ENCODE data around the gene BTF3L4.
"Not testable (repeated sequence)": the region's sequence is repeated elsewhere in the genome, so short reads cannot be mapped to it uniquely, and the experiment has no call there.

Gene BTF3L4

DNA sequence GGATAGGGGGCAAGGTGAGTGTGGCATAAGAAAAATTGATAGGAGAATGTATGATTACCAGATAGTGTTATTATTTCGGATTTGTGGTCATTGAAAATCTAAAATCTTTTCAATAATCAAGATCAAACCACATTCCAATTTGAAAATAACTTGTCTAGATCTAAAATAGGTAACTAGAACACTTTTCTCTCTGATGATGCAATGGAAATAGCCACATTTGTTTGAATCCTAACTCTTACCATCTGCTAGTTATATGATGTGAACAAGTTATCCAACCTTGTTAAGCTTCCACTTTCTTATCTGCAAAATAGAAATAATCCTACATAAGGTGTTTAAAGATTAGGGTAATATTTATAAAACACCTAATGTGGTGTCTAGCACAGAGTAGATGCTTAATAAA is 3.8 kb downstream of the BTF3L4 start:
- POLR2A ChIA-PET, result interaction anchor here (1.3 kb wide), 1 partner anchor 24 kb away, joined by 3 read pairs; no protein-coding TSS in a partner anchor
- no peak for DNase-seq (ENCODE audit: extremely low spot score)
- CTCF ChIA-PET, result no interaction called here
- TF ChIP-seq BHLHE40 (IDR thresholded peaks at IDR 0.05; ENCODE audit: borderline replicate concordance), result no peak
- TF ChIP-seq L3MBTL2 (conservative IDR thresholded peaks at IDR 0.05), result no peak

DNA sequence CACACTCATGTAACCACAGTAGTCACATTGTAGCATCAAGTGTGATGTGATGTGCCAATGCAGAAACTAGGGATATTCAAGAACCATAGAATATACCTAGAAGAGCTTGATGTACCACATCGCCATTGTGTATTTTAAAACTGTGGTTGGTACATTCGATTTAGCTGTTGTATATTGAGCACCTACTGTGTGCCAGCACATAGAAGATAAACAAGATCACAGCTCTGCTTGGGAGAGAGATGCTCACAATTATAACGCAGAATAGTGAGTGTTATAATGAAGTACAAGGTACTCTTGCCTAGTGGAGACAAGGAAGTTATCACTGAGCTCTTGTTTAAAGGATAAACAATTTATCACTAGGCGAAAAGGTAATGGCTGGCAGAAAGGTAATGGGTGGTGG is 4.7 kb downstream of the BTF3L4 start:
- DNase-seq (ENCODE audit: extremely low spot score), result no peak
- POLR2A ChIA-PET, result interaction anchor here (1.3 to 1.5 kb wide), 2 partner anchors 11 to 24 kb away, joined by 3 to 5 read pairs; no protein-coding TSS in a partner anchor
- CTCF ChIA-PET, result no interaction called here
- TF ChIP-seq NFRKB (IDR thresholded peaks at IDR 0.05), result no peak
- no peak for TF ChIP-seq FOXM1 (IDR thresholded peaks at IDR 0.05; ENCODE audit: borderline replicate concordance)
- TF ChIP-seq ZNF384 (IDR thresholded peaks at IDR 0.05), result no peak
- TF ChIP-seq HDGF (IDR thresholded peaks at IDR 0.05; ENCODE audit: borderline replicate concordance), result no peak
- TF ChIP-seq L3MBTL2 (conservative IDR thresholded peaks at IDR 0.05), result no peak
- no peak for TF ChIP-seq LEF1 (IDR thresholded peaks at IDR 0.05; ENCODE audit: borderline replicate concordance)
- no peak for TF ChIP-seq ELF4 (IDR thresholded peaks at IDR 0.05)
- no peak for TF ChIP-seq SP1 (IDR thresholded peaks at IDR 0.05)
- no peak for TF ChIP-seq CTBP1 (IDR thresholded peaks at IDR 0.05; ENCODE audit: borderline replicate concordance)
- no peak for TF ChIP-seq SUZ12 (IDR thresholded peaks at IDR 0.05)
- no peak for TF ChIP-seq FOXA1 (IDR thresholded peaks at IDR 0.05)
- TF ChIP-seq, protein P1, sequence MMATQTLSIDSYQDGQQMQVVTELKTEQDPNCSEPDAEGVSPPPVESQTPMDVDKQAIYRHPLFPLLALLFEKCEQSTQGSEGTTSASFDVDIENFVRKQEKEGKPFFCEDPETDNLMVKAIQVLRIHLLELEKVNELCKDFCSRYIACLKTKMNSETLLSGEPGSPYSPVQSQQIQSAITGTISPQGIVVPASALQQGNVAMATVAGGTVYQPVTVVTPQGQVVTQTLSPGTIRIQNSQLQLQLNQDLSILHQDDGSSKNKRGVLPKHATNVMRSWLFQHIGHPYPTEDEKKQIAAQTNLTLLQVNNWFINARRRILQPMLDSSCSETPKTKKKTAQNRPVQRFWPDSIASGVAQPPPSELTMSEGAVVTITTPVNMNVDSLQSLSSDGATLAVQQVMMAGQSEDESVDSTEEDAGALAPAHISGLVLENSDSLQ (IDR thresholded peaks at IDR 0.05), result no peak
- TF ChIP-seq BHLHE40 (IDR thresholded peaks at IDR 0.05; ENCODE audit: borderline replicate concordance), result no peak
- no peak for TF ChIP-seq ARNT (IDR thresholded peaks at IDR 0.05)
- no peak for TF ChIP-seq TARDBP (IDR thresholded peaks at IDR 0.05)
- TF ChIP-seq FOXK2 (IDR thresholded peaks at IDR 0.05), result no peak

GRCh38 chr1:52063192-52063591 is 7.1 kb downstream of the BTF3L4 start:
- POLR2A ChIA-PET, result no interaction called here

GRCh38 chr1:52070704-52071103 is 14.6 kb downstream of the BTF3L4 start:
- POLR2A ChIA-PET, result interaction anchor here (0.7 to 1.7 kb wide), 2 partner anchors 8 to 14 kb away, joined by 3 to 6 read pairs; no protein-coding TSS in a partner anchor
- TF ChIP-seq NFRKB (IDR thresholded peaks at IDR 0.05) (no peak), SP1 (IDR thresholded peaks at IDR 0.05) (no peak), FOXM1 (IDR thresholded peaks at IDR 0.05; ENCODE audit: borderline replicate concordance) (no peak), L3MBTL2 (conservative IDR thresholded peaks at IDR 0.05) (no peak), ELF4 (IDR thresholded peaks at IDR 0.05) (no peak), HDGF (IDR thresholded peaks at IDR 0.05; ENCODE audit: borderline replicate concordance) (no peak), FOXA1 (IDR thresholded peaks at IDR 0.05) (no peak)
- CTCF ChIA-PET, result no interaction called here
- no peak for DNase-seq (ENCODE audit: extremely low spot score)

More at GRCh38 chr1:52063192-52063591, 7.1 kb downstream of the BTF3L4 start:
- TF ChIP-seq BHLHE40 (IDR thresholded peaks at IDR 0.05; ENCODE audit: borderline replicate concordance), result no peak
- no peak for TF ChIP-seq TARDBP (IDR thresholded peaks at IDR 0.05)
- TF ChIP-seq FOXM1 (IDR thresholded peaks at IDR 0.05; ENCODE audit: borderline replicate concordance), result no peak
- TF ChIP-seq SP1 (IDR thresholded peaks at IDR 0.05), result no peak
- no peak for TF ChIP-seq ELF4 (IDR thresholded peaks at IDR 0.05)
- TF ChIP-seq SUZ12 (IDR thresholded peaks at IDR 0.05), result no peak
- no peak for TF ChIP-seq HDGF (IDR thresholded peaks at IDR 0.05; ENCODE audit: borderline replicate concordance)
- no peak for TF ChIP-seq NFRKB (IDR thresholded peaks at IDR 0.05)
- TF ChIP-seq FOXK2 (IDR thresholded peaks at IDR 0.05), result no peak
- no peak for TF ChIP-seq FOXA1 (IDR thresholded peaks at IDR 0.05)
- no peak for TF ChIP-seq L3MBTL2 (conservative IDR thresholded peaks at IDR 0.05)
- no peak for DNase-seq (ENCODE audit: extremely low spot score)
- CTCF ChIA-PET, result no interaction called here

- ChIA-PET POLR2A (interaction anchor here (0.9 to 1.9 kb wide), 2 partner anchors 11 to 17 kb away, joined by 3 to 5 read pairs; partner anchors contain the start of gene TXNDC12), CTCF (interaction anchor here (1.3 kb wide), 1 partner anchor 10 kb away, joined by 3 read pairs; no protein-coding TSS in a partner anchor)
- TF ChIP-seq FOXA1 (IDR thresholded peaks at IDR 0.05) (no peak), ARNT (IDR thresholded peaks at IDR 0.05) (no peak), CTBP1 (IDR thresholded peaks at IDR 0.05; ENCODE audit: borderline replicate concordance) (no peak)
- TF ChIP-seq, protein P1 (IDR thresholded peaks at IDR 0.05), result no peak
- no peak for DNase-seq (ENCODE audit: extremely low spot score)
These were observed 16.2 kb downstream of the BTF3L4 start for GRCh38 chr1:52072291-52072690.

GRCh38 chr1:52077277-52077676 is 21.2 kb downstream of the BTF3L4 start:
- POLR2A ChIA-PET, result interaction anchor here (0.9 kb wide), 1 partner anchor 22 kb away, joined by 4 read pairs; the partner anchor contains the start of gene TXNDC12

GRCh38 chr1:52080014-52080415 is 23.9 kb downstream of the BTF3L4 start:
- DNase-seq (ENCODE audit: extremely low spot score), result no peak
- ChIA-PET CTCF (no interaction called here), POLR2A (interaction anchor here (1.4 kb wide), 1 partner anchor 23 kb away, joined by 5 read pairs; the partner anchor contains the start of gene BTF3L4)
- no peak for TF ChIP-seq CTBP1 (IDR thresholded peaks at IDR 0.05; ENCODE audit: borderline replicate concordance)
- no peak for TF ChIP-seq SP1 (IDR thresholded peaks at IDR 0.05)
- TF ChIP-seq FOXM1 (IDR thresholded peaks at IDR 0.05; ENCODE audit: borderline replicate concordance), result no peak
- TF ChIP-seq HDGF (IDR thresholded peaks at IDR 0.05; ENCODE audit: borderline replicate concordance), result no peak
- TF ChIP-seq SUZ12 (IDR thresholded peaks at IDR 0.05), result no peak
- no peak for TF ChIP-seq ZNF384 (IDR thresholded peaks at IDR 0.05)
- TF ChIP-seq ELF4 (IDR thresholded peaks at IDR 0.05), result no peak
- TF ChIP-seq TARDBP (IDR thresholded peaks at IDR 0.05), result no peak
- TF ChIP-seq FOXK2 (IDR thresholded peaks at IDR 0.05), result no peak

More at GRCh38 chr1:52077277-52077676, 21.2 kb downstream of the BTF3L4 start:
- CTCF ChIA-PET, result interaction anchor here (0.6 kb wide), 1 partner anchor 12 kb away, joined by 8 read pairs; no protein-coding TSS in a partner anchor
- DNase-seq (ENCODE audit: extremely low spot score), result not testable (repeated sequence)

DNA sequence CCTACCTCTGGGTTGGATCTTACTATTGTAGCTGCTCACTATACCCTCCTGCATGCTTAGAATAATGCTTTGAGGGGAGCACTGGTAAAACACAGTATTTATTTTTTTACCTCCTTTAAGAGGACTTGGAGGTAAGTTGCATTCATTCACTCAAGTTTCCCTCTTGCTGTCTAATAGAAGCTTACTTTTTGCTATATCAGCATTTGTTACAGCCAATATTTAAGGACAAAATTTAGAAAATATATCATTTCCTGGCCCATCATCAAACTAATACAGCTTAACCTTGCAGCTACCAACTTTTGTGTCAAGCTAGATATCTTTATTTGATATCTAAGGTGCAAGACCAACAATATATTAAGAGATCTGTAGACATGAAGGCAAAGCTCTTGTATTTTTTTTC is 31.8 kb downstream of the BTF3L4 start:
- POLR2A ChIA-PET; CTCF ChIA-PET; DNase-seq (ENCODE audit: extremely low spot score): not testable (repeated sequence)

- CTCF ChIA-PET, result not testable (repeated sequence)
- POLR2A ChIA-PET, result interaction anchor here (0.5 kb wide), 1 partner anchor 18 kb away, joined by 3 read pairs; no protein-coding TSS in a partner anchor
These were observed 38.2 kb downstream of the BTF3L4 start for GRCh38 chr1:52094300-52094699.

More at GRCh38 chr1:52094300-52094699, 38.2 kb downstream of the BTF3L4 start:
- DNase-seq (ENCODE audit: extremely low spot score), result not testable (repeated sequence)

Data from HEK293T (cell line).